ENCODE measurements around the gene CCN5.
A peak's percentile ranks its signal among the peaks of the same experiment; 100 is the strongest.
"Not testable (repeated sequence)": the region's sequence is repeated elsewhere in the genome, so short reads cannot be mapped to it uniquely, and the experiment has no call there.

The CCN5 gene

GRCh38 chr20:44714701-44715498 lies at the start of gene CCN5:
CCN5 (plus strand) TSS chr20:44715369; CDS start chr20:44715391, 22 bp downstream.
- H3K4me3 ChIP-seq (ENCODE audit: low read depth, low read length) = no peak within 1 kb of the TSS
- DNase-seq (ENCODE audit: low read depth) = no peak

- DNase-seq (ENCODE audit: low read depth) = no peak
- no peak overlapping the region for H3K4me3 ChIP-seq (ENCODE audit: low read depth, low read length)
Observed at GRCh38 chr20:44666066-44666465, 49.1 kb upstream of the CCN5 start.

GRCh38 chr20:44670851-44671250 lies 44.3 kb upstream of the CCN5 start:
- not testable (repeated sequence) for H3K4me3 ChIP-seq (ENCODE audit: low read depth, low read length); DNase-seq (ENCODE audit: low read depth)

GRCh38 chr20:44671541-44671940 lies 43.6 kb upstream of the CCN5 start:
- H3K4me3 ChIP-seq (ENCODE audit: low read depth, low read length); DNase-seq (ENCODE audit: low read depth): not testable (repeated sequence)

- DNase-seq (ENCODE audit: low read depth); H3K4me3 ChIP-seq (ENCODE audit: low read depth, low read length): not testable (repeated sequence)
Observed at GRCh38 chr20:44672318-44672902, 42.8 kb upstream of the CCN5 start.

- H3K4me3 ChIP-seq (ENCODE audit: low read depth, low read length) = no peak overlapping the region
Observed at GRCh38 chr20:44678242-44678641, 36.9 kb upstream of the CCN5 start.

GRCh38 chr20:44678990-44679611 lies 36.1 kb upstream of the CCN5 start:
- H3K4me3 ChIP-seq (ENCODE audit: low read depth, low read length) = no peak overlapping the region
- DNase-seq (ENCODE audit: low read depth) = no peak

More at GRCh38 chr20:44678242-44678641, 36.9 kb upstream of the CCN5 start:
- no peak for DNase-seq (ENCODE audit: low read depth)

DNA sequence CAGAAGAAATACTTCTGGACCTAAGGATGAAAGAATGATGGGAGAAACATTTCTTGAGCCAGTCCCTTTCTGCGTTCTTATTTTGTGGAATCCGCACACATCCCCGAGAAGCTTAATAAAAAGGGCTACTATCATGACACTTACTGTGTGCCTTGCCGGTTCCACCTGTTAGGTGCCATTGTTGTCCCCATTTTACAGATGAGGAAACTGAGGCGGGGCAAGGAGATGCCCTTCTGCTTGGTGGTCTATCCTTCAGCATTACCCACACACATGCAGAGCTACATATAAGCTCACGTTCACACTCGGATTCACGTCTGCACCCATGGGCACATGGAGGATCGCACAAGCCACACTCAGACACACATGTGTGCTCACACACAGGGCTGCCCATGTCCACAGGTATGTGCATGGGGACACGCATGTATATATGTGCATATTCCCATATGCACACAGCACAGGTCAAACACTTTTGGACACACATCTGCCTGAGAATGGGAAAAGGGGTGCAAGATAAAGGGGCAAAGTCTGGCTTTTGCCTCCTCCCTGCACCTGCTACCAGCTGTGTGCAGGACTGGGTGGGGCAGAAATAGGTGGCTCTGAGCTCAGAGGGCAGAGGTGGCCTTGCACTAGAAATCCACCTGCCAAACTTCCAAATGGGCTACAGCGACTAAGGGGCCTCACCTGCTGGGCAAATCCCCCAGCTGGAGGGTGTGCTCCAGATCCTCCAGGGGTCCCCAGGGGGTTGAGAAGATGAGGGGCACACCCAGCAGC lies 33.2 kb upstream of the CCN5 start:
- no peak for DNase-seq (ENCODE audit: low read depth)
- no peak overlapping the region for H3K4me3 ChIP-seq (ENCODE audit: low read depth, low read length)

- DNase-seq (ENCODE audit: low read depth) = no peak
- H3K4me3 ChIP-seq (ENCODE audit: low read depth, low read length) = no peak overlapping the region
Observed at GRCh38 chr20:44683263-44684046, 31.7 kb upstream of the CCN5 start.

DNA sequence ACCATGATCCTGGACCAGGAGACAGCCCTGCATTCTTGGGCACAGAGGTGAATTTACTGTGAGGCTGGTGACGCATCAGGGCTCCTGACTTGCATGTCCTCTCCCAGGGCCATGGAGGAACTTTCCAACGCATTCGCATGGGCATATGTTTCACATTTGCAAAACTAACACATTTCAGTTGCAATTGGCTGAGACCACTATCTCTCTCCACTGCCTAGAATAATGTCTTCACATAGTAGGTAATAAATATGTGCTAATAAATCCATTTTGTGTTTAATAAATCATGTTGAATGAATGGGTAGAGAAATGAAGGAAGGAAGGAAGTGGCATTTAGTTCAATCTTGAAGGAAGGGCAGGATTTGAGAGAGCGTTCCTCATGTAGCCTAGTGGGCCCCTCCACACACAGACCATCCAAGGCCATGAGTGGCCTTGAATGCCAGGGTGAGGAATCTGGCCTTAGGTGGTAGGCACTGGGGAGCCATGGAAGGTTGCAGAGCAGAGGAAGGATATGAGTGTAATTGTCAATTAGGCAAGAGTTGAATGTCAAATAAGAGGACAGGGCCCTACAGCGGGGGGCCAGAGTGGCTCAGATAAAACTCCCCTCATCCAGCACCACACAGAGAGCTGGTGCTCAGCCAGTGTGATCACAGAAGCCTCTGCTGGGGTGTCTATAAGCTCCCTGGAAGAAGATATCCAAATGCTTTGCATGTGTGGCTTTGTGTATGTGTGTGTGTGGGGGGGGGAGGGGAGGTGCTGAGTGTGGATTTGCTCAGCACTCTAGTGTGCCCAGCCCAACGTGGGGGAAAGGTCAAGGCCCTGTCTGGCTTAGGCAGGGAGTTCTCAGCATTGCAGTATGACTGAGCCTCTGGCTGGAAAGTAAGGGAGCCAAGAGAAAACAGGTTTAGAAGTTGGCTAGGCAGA lies 30.9 kb upstream of the CCN5 start:
- DNase-seq (ENCODE audit: low read depth) = no peak
- H3K4me3 ChIP-seq (ENCODE audit: low read depth, low read length) = no peak overlapping the region

GRCh38 chr20:44686934-44687333 lies 28.2 kb upstream of the CCN5 start:
- no peak for DNase-seq (ENCODE audit: low read depth)
- H3K4me3 ChIP-seq (ENCODE audit: low read depth, low read length) = no peak overlapping the region

DNA sequence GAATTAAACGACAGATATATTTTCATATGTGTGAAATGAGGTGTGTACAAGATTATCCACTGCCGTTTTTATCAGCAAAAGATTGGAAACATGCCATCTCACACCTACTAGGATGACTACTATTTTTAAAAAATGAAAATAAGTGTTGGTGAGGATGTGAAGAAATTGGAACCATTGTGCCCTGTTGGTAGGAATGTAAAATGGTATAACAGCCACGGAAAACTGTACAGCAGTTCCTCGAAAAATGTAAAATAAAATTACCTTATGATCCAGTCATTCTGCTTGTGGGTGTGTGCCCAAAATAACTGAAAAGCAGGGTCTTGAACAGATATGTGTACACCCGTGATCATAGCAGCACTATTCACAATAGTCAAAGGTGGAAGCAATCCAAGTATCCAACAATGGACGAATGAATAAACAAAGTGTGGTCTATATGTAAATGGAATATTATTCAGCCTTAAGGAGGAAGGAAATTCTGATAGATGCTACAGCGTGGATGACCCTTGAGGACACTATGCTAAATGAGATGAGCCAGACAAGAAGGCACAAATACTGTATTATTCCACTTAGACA lies 27.0 kb upstream of the CCN5 start:
- no peak overlapping the region for H3K4me3 ChIP-seq (ENCODE audit: low read depth, low read length)
- no peak for DNase-seq (ENCODE audit: low read depth)

GRCh38 chr20:44689809-44690208 lies 25.4 kb upstream of the CCN5 start:
- no peak overlapping the region for H3K4me3 ChIP-seq (ENCODE audit: low read depth, low read length)
- DNase-seq (ENCODE audit: low read depth) = no peak

DNA sequence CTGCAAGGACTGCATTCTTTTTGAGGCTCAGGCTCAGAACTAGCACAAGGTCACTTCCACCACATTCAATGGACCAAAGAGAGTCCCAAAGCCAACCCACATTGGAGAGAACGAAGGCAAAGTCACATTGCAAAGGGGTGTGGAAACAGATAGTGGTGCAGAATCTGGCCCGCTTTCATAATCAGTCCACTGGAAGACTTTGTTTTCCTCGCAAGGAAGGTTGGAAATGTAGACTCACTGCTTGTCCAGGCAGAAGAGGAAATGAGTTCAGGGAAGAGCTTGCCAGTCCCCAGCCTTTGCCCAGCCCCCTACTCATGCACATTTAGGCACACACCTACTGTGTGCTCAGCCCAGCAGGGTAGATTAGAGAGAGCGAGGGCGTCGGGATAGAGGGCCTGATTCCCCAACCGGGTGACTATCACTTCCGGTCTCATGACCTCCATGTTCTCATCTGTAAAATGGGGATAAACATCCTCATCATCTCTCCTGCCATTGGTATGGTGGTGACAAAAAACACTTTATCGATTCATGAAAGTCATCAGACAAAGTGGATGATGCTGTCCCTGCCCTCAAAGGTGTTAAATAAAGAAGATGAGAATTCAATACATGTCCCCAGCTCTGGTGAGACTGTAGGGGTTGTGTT lies 24.3 kb upstream of the CCN5 start:
- DNase-seq (ENCODE audit: low read depth) = no peak
- no peak overlapping the region for H3K4me3 ChIP-seq (ENCODE audit: low read depth, low read length)

DNA sequence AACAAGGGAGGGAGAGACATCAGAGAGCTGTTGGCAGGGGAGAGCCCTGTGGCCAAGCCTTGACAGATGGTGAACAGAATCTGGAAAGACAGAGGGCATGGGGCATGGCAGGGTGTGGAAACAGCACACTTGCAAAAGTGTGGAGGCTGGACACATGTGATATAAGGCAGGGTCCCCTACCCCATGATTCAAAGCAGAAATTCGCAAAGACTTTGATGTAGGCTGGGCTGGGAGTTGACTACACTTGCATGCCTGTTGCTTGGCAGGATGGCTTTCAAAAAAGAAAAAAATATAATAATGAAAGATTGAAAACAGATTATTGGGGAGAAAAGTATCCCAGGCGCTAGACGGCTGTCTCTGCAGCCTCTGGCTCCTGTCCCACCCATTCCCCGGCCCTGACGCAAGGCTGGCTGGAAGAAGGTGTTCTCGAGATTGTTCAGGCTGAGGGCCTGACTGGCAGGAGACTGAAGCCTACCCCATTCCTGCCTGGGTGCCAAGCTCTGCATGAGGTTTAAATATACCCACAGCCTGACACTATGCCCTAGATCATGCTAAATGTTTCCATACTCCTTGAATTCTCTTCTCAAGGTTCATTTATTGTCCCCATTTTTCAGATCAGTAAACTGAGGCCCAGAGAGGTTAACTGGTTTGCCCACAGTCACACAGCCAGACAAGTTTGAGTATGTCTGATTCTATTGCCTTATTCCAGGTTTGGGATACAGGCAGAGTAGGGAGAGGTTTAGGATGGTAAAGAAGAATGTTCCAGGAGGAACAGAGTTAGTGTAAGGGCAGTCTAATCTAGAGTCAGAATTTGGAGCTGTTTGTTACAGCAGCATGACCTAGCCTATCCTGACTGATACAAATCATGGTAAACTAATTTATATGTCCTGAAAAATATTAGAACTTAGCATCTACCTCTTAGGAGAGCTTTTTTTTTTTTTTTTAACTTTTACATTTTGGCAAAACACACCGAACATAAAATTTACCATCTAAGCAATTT lies 23.4 kb upstream of the CCN5 start:
- DNase-seq (ENCODE audit: low read depth) = no peak
- H3K4me3 ChIP-seq (ENCODE audit: low read depth, low read length) = no peak overlapping the region

DNA sequence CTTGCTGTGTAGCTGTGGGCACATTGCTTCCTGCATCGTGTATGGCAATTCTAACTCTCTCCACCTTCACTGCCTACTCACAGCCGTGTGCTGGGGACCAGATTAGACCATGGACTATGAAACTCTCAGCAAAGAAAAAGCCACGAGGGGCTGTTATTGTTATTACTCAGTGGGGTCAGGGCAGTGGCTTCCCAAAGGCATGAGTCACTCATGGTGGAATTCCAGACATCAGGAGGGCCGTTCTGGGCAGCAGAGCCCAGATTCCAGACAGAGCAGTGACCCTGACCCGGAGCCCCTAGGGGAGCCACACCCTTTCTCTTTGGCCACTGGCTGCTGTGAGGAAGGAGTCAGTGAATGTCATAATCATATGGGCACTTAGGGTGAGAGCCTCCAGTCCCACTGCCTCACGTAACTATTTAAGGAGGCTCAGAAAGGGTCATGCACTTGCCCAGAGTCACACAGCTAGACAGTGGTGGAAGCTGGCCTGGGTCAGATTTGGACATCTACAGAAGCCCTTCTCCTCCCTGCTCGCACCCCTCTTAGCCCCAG lies 22.2 kb upstream of the CCN5 start:
- H3K4me3 ChIP-seq (ENCODE audit: low read depth, low read length) = no peak overlapping the region
- DNase-seq (ENCODE audit: low read depth) = peak; percentile 88

Measured in skeletal muscle cell (primary cell).